Stimulated activated CD4-positive, alpha-beta T cell treated with anti-CD3 and anti-CD28 coated beads, Interleukin-12 subunit alpha, Interleukin-12 subunit beta, amount 100 ng/mL, for 48 hours (primary cell): ENCODE data around the gene RAPGEF4.

Experiments
- DNase-seq, 3 donors: peaks; one replicate each; pipeline ENCODE4 v3.0.0-alpha.2; 2020; ENCODE audit warnings: low read depth in 2 of 3, low spot score in 1 of 3

The RAPGEF4 gene

GRCh38 chr2:172856606-172857005, 121.0 kb downstream of the RAPGEF4 start:
- no peak for DNase-seq

- DNase-seq = no peak
These were observed 122.8 kb downstream of the RAPGEF4 start for GRCh38 chr2:172858473-172858745.

- no peak for DNase-seq
These were observed 124.1 kb downstream of the RAPGEF4 start for GRCh38 chr2:172859581-172860335.

GRCh38 chr2:172860336-172860707, 124.7 kb downstream of the RAPGEF4 start:
- DNase-seq = no peak

- DNase-seq = no peak
These were observed 125.5 kb downstream of the RAPGEF4 start for GRCh38 chr2:172861098-172861497.

GRCh38 chr2:172861656-172862476, 126.2 kb downstream of the RAPGEF4 start:
- DNase-seq = no peak

GRCh38 chr2:172863341-172863740, 127.7 kb downstream of the RAPGEF4 start:
- DNase-seq = no peak

GRCh38 chr2:172864182-172864581, 128.5 kb downstream of the RAPGEF4 start:
- peak; percentile 11 to 26 (median 15) for DNase-seq

- DNase-seq = no peak
These were observed 129.8 kb downstream of the RAPGEF4 start for GRCh38 chr2:172865422-172865821.

GRCh38 chr2:172869861-172870260, 134.2 kb downstream of the RAPGEF4 start:
- no peak for DNase-seq

GRCh38 chr2:172870396-172870795, 134.8 kb downstream of the RAPGEF4 start:
- DNase-seq = no peak

- DNase-seq = no peak
These were observed 142.2 kb downstream of the RAPGEF4 start for GRCh38 chr2:172877826-172878225.

GRCh38 chr2:172878260-172878659, 142.6 kb downstream of the RAPGEF4 start:
- DNase-seq = no peak

GRCh38 chr2:172884336-172884735, 148.7 kb downstream of the RAPGEF4 start:
- no peak for DNase-seq

- no peak for DNase-seq
These were observed 150.4 kb downstream of the RAPGEF4 start for GRCh38 chr2:172885996-172886395.

- no peak for DNase-seq
These were observed 151.6 kb downstream of the RAPGEF4 start for GRCh38 chr2:172887280-172887679.

- no peak for DNase-seq
These were observed 153.3 kb downstream of the RAPGEF4 start for GRCh38 chr2:172888714-172889669.

- no peak for DNase-seq
These were observed 154.3 kb downstream of the RAPGEF4 start for GRCh38 chr2:172889768-172890430.

- no peak for DNase-seq
These were observed 157.5 kb downstream of the RAPGEF4 start for GRCh38 chr2:172893111-172893510.

- DNase-seq = no peak
These were observed 158.0 kb downstream of the RAPGEF4 start for GRCh38 chr2:172893671-172894070.
